ENCODE data around the gene HCN2.

GRCh38 chr19:607301-608154 lies 17.8 kb downstream of the HCN2 start:
- TF ChIP-seq CTCF (tag by site-specific recombination; IDR thresholded peaks at IDR 0.05) (no peak), ZNF76 (tag by site-specific recombination; IDR thresholded peaks at IDR 0.05; ENCODE audit: borderline replicate concordance, low read depth) (no peak), ZNF530 (tag by site-specific recombination; IDR thresholded peaks at IDR 0.05; ENCODE audit: low read depth) (no peak), ZNF433 (tag by site-specific recombination; IDR thresholded peaks at IDR 0.05; ENCODE audit: low read depth) (no peak), ZNF610 (tag by site-specific recombination; IDR thresholded peaks at IDR 0.05; ENCODE audit: borderline replicate concordance) (no peak), ZNF501 (tag by site-specific recombination; IDR thresholded peaks at IDR 0.05) (no peak), ZNF518A (tag by site-specific recombination; conservative IDR thresholded peaks at IDR 0.05; ENCODE audit: low read depth) (no peak), ZNF449 (tag by site-specific recombination; IDR thresholded peaks at IDR 0.05) (no peak), ZNF600 (tag by site-specific recombination; IDR thresholded peaks at IDR 0.05) (no peak), ZNF140 (tag by site-specific recombination; IDR thresholded peaks at IDR 0.05) (no peak), ZNF112 (tag by site-specific recombination; IDR thresholded peaks at IDR 0.05) (no peak), ZBTB49 (tag by site-specific recombination; IDR thresholded peaks at IDR 0.05; ENCODE audit: low read depth) (no peak)
- TF ChIP-seq, protein P1, sequence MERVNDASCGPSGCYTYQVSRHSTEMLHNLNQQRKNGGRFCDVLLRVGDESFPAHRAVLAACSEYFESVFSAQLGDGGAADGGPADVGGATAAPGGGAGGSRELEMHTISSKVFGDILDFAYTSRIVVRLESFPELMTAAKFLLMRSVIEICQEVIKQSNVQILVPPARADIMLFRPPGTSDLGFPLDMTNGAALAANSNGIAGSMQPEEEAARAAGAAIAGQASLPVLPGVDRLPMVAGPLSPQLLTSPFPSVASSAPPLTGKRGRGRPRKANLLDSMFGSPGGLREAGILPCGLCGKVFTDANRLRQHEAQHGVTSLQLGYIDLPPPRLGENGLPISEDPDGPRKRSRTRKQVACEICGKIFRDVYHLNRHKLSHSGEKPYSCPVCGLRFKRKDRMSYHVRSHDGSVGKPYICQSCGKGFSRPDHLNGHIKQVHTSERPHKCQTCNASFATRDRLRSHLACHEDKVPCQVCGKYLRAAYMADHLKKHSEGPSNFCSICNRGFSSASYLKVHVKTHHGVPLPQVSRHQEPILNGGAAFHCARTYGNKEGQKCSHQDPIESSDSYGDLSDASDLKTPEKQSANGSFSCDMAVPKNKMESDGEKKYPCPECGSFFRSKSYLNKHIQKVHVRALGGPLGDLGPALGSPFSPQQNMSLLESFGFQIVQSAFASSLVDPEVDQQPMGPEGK (tag by site-specific recombination; IDR thresholded peaks at IDR 0.05), result no peak
